Mesenteric fat pad (tissue), 1 donor: ENCODE results near the gene IL1RAPL2. TPM values are rescaled to one million over a fixed set of nuclear protein-coding genes. Genes with fewer than 3 reads are reported as not detected.

Source experiments
- DNase-seq: peaks from one replicate; pipeline ENCODE4 v3.0.0-alpha.2; 2020; ENCODE audit warnings: low spot score
- total RNA-seq: library from RNA; stranded (reverse); fragmentation: NEBNext Ultra II Directional; extraction: Animal tissue kit (Norgen Biotek cat#: 25700); gene quantifications from one replicate; pipeline ENCODE4 v1.2.1, GENCODE V29; 2021
- donor health status: DM: yes; HTN: yes; CAD: no.

IL1RAPL2 gene
- total RNA-seq, 1 donor from 2014 or later, result not detected

GRCh38 chrX:105451401-105451800 lies 885.4 kb downstream of the IL1RAPL2 start:
- DNase-seq, result no peak

GRCh38 chrX:105458846-105459245 lies 892.8 kb downstream of the IL1RAPL2 start:
- no peak for DNase-seq

GRCh38 chrX:105460376-105460775 lies 894.4 kb downstream of the IL1RAPL2 start:
- DNase-seq, result no peak

GRCh38 chrX:105461016-105461415 lies 895.0 kb downstream of the IL1RAPL2 start:
- no peak for DNase-seq

GRCh38 chrX:105462186-105462585 lies 896.2 kb downstream of the IL1RAPL2 start:
- DNase-seq, result no peak

GRCh38 chrX:105463473-105463872 lies 897.5 kb downstream of the IL1RAPL2 start:
- no peak for DNase-seq

- DNase-seq, result no peak
These were observed 898.6 kb downstream of the IL1RAPL2 start for GRCh38 chrX:105464618-105465017.

GRCh38 chrX:105468741-105469140 lies 902.7 kb downstream of the IL1RAPL2 start:
- no peak for DNase-seq

- DNase-seq, result no peak
These were observed 905.6 kb downstream of the IL1RAPL2 start for GRCh38 chrX:105471597-105471996.

- DNase-seq, result no peak
These were observed 909.8 kb downstream of the IL1RAPL2 start for GRCh38 chrX:105475801-105476200.

GRCh38 chrX:105477351-105477750 lies 911.4 kb downstream of the IL1RAPL2 start:
- DNase-seq, result no peak

- no peak for DNase-seq
These were observed 914.8 kb downstream of the IL1RAPL2 start for GRCh38 chrX:105480646-105481310.

GRCh38 chrX:105483011-105483410 lies 917.0 kb downstream of the IL1RAPL2 start:
- DNase-seq, result no peak

GRCh38 chrX:105488716-105489115 lies 922.7 kb downstream of the IL1RAPL2 start:
- DNase-seq, result no peak

GRCh38 chrX:105495376-105495775 lies 929.4 kb downstream of the IL1RAPL2 start:
- no peak for DNase-seq

GRCh38 chrX:105502336-105502735 lies 936.3 kb downstream of the IL1RAPL2 start:
- no peak for DNase-seq

GRCh38 chrX:105515561-105515960 lies 949.6 kb downstream of the IL1RAPL2 start:
- DNase-seq, result no peak

- no peak for DNase-seq
These were observed 960.4 kb downstream of the IL1RAPL2 start for GRCh38 chrX:105526431-105526830.

- no peak for DNase-seq
These were observed 961.8 kb downstream of the IL1RAPL2 start for GRCh38 chrX:105527759-105528158.

GRCh38 chrX:105533951-105534350 lies 968.0 kb downstream of the IL1RAPL2 start:
- DNase-seq, result no peak

- no peak for DNase-seq
These were observed 977.3 kb downstream of the IL1RAPL2 start for GRCh38 chrX:105543283-105543682.

GRCh38 chrX:105550043-105550663 lies 984.2 kb downstream of the IL1RAPL2 start:
- DNase-seq, result no peak

GRCh38 chrX:105552395-105552794 lies 986.4 kb downstream of the IL1RAPL2 start:
- no peak for DNase-seq
